B cell (primary cell): ENCODE measurements around the gene GRID1. TPM values are rescaled to one million over a fixed set of nuclear protein-coding genes. Genes with fewer than 3 reads are reported as not detected.

Experiments
- ATAC-seq: fragments of 200-7000 bp; cut with Tn5 transposase; one replicate; pipeline ENCODE4 v1.10.0; 2021; ENCODE audit warnings: low read depth, mild to moderate bottlenecking, moderate number of reproducible peaks, moderate library complexity
- CTCF ChIA-PET: fragments of 350-600 bp; sonication (Branson Sonifier 250); formaldehyde crosslinking; loops from one replicate; lab custom pipeline; 2021; ENCODE audit warnings: antibody characterized with exemption, inconsistent platforms; lab: Charles Lee
- POLR2A ChIA-PET: fragments of 350-600 bp; sonication (Branson Sonifier 250); formaldehyde crosslinking; loops from one replicate; lab custom pipeline; 2021; ENCODE audit warnings: antibody characterized with exemption; lab: Charles Lee
- DNase-seq: peaks from one replicate; pipeline ENCODE4 v3.0.0; 2013
- H2AFZ ChIP-seq: 2 replicates; pipeline ENCODE4 v1.6.1; 2012; ENCODE audit warnings: mild to moderate bottlenecking, low read depth, low read length; ENCODE audit not compliant: insufficient read depth, poor library complexity, severe bottlenecking
- H3K27ac ChIP-seq, 2 donors: 1 replicate in 1 of 2; 2 replicates in 1 of 2; pipeline ENCODE4 v1.5.1; 2012 to 2013; ENCODE audit warnings: low read length in 2 of 2, mild to moderate bottlenecking in 2 of 2, moderate library complexity in 1 of 2
- H3K27me3 ChIP-seq, 4 experiments: fragments of 200-600 bp in 1 of 4; sonication (generic) in 1 of 4; replicated peaks in 1 of 4; 1 replicate in 2 of 4; 2 replicates in 2 of 4; pipeline versions ENCODE4 v1.6.1 to v1.7.0; 2013 to 2016; ENCODE audit warnings: low read length in 3 of 4, mild to moderate bottlenecking in 2 of 4, mixed read lengths in 1 of 4, moderate library complexity in 1 of 4; ENCODE audit not compliant: insufficient read depth in 4 of 4, control insufficient read depth in 3 of 4; ENCODE audit errors: control extremely low read depth in 1 of 4
- H3K36me3 ChIP-seq, 2 experiments: replicated peaks in 1 of 2; 1 replicate in 1 of 2; 2 replicates in 1 of 2; pipeline versions ENCODE4 v1.6.1 to v1.7.1; 2013; ENCODE audit warnings: low read length in 1 of 2; ENCODE audit not compliant: insufficient read depth in 2 of 2, control insufficient read depth in 1 of 2; ENCODE audit errors: control extremely low read depth in 1 of 2, extremely low read depth in 1 of 2
- H3K4me1 ChIP-seq, 2 donors: fragments of 200-600 bp in 1 of 2; sonication (generic) in 1 of 2; 1 replicate in 1 of 2; 2 replicates in 1 of 2; pipeline versions ENCODE4 v1.5.1 to v1.6.1; 2013 to 2017; ENCODE audit warnings: low read length in 2 of 2; ENCODE audit not compliant: control insufficient read depth in 2 of 2, insufficient read depth in 2 of 2
- H3K4me2 ChIP-seq: replicated peaks from 2 replicates; pipeline ENCODE3; 2012; ENCODE audit warnings: mild to moderate bottlenecking, low read depth, low read length; ENCODE audit not compliant: poor library complexity, severe bottlenecking
- H3K4me3 ChIP-seq, 5 experiments: fragments of 200-600 bp in 1 of 5; sonication (generic) in 1 of 5; 1 replicate in 3 of 5; 2 replicates in 2 of 5; pipeline versions ENCODE4 v1.5.1 to v1.7.0; 2011 to 2016; ENCODE audit warnings: low read length in 4 of 5, mild to moderate bottlenecking in 4 of 5, low read depth in 2 of 5, control low read depth in 1 of 5, moderate library complexity in 1 of 5; ENCODE audit not compliant: insufficient read depth in 1 of 5; ENCODE audit errors: control extremely low read depth in 1 of 5, extremely low read depth in 1 of 5
- H3K79me2 ChIP-seq: fragments of 200-600 bp; sonication (generic); one replicate; pipeline ENCODE4 v1.6.0; 2016; ENCODE audit warnings: low read length; ENCODE audit not compliant: control insufficient read depth, insufficient read depth
- H3K9ac ChIP-seq: fragments of 200-600 bp; sonication (generic); 2 replicates; pipeline ENCODE4 v1.6.1; 2017; ENCODE audit warnings: mild to moderate bottlenecking, low read length, moderate library complexity
- H3K9me3 ChIP-seq, 3 donors: one replicate each; pipeline versions ENCODE4 v1.6.1 to v1.7.1; 2013; ENCODE audit warnings: low read length in 2 of 3; ENCODE audit not compliant: control insufficient read depth in 2 of 3, insufficient read depth in 1 of 3; ENCODE audit errors: control extremely low read depth in 1 of 3
- H4K20me1 ChIP-seq: 2 replicates; pipeline ENCODE4 v1.6.0; 2012; ENCODE audit warnings: mild to moderate bottlenecking, low read length; ENCODE audit not compliant: insufficient read depth, control insufficient read depth, poor library complexity, severe bottlenecking
- H3K27ac Mint-ChIP-seq: one replicate; pipeline ENCODE4 v1.8.0; 2021; ENCODE audit warnings: mixed read lengths
- H3K27me3 Mint-ChIP-seq: one replicate; pipeline ENCODE4 v1.8.0; 2021; ENCODE audit warnings: mixed read lengths
- H3K4me1 Mint-ChIP-seq: one replicate; pipeline ENCODE4 v1.8.0; 2021; ENCODE audit warnings: mixed read lengths
- H3K4me3 Mint-ChIP-seq: one replicate; pipeline ENCODE4 v1.8.0; 2021; ENCODE audit warnings: mixed read lengths
- H3K9me3 Mint-ChIP-seq: one replicate; pipeline ENCODE4 v1.8.0; 2022; ENCODE audit warnings: mixed read lengths; ENCODE audit not compliant: insufficient read depth
- CTCF ChIP-seq: fragments of 200-600 bp; IDR thresholded peaks from one replicate; pipeline ENCODE4 v1.8.0; 2022; ENCODE audit warnings: antibody characterized with exemption, mild to moderate bottlenecking
- EZH2 ChIP-seq: IDR thresholded peaks from 2 replicates; pipeline ENCODE4 v1.6.1; 2012; ENCODE audit warnings: borderline replicate concordance, low read depth, mild to moderate bottlenecking, moderate library complexity, low read length; ENCODE audit not compliant: insufficient read depth, poor library complexity, severe bottlenecking
- WGBS: methylation state at CpG from one replicate; pipeline ENCODE4 v1.1.5; 2013; ENCODE audit warnings: missing lambda C conversion rate; ENCODE audit not compliant: insufficient coverage; 5-methylcytosine and 5-hydroxymethylcytosine counted together
- intact Hi-C: fragments of 100-400 bp; cut with micrococcal nuclease; formaldehyde crosslinking; loops from one replicate; pipeline ENCODE4 v1.10.0; 2022
- polyA plus RNA-seq: library from polyadenylated mRNA; depleted of rRNA; stranded (reverse); fragments of >200 nt; gene quantifications from 2 replicates; pipeline ENCODE4 v1.2.3, GENCODE V29; 2012
- total RNA-seq, 2 donors: library from RNA; stranded (reverse); fragments of 120-200 nt in 1 of 2; gene quantifications; 1 replicate in 1 of 2; 2 replicates in 1 of 2; pipeline versions ENCODE4 v1.2.3 to v1.2.4, GENCODE V29; 2013 to 2022

Gene GRID1
- total and polyA plus RNA-seq, 2 donors (not counting 1 experiment from before 2014, with no cell fraction given), result not detected

- intact Hi-C loops, result no loop called here
- POLR2A ChIA-PET, result no interaction called here
- Histone ChIP-seq H3K4me3 (no peak overlapping the region), H3K4me2 (no peak overlapping the region), H3K27me3 (no peaks in the 10 kb centered on the region), H2AFZ (no peak overlapping the region), H3K9me3 (no peaks in the 10 kb centered on the region), H3K9ac (no peak overlapping the region), H3K27ac (no peak overlapping the region), H3K36me3 (no peaks in the 10 kb centered on the region), H3K79me2 (no peaks in the 10 kb centered on the region), H4K20me1 (no peaks in the 10 kb centered on the region), H3K4me1 (no peaks in the 10 kb centered on the region)
- CTCF ChIA-PET, result no interaction called here
- Mint-ChIP-seq H3K9me3 (no peaks in the 10 kb centered on the region), H3K27ac (no peak overlapping the region), H3K27me3 (peaks cover 3% of the 10 kb centered on the region), H3K4me3 (no peak overlapping the region), H3K4me1 (no peaks in the 10 kb centered on the region)
- ATAC-seq, result no peak
- 51% methylated on average over 7 of the region's 10 CpGs for WGBS
- TF ChIP-seq EZH2, result no peak
- DNase-seq, result no peak
These were observed 141.4 kb downstream of the GRID1 start for GRCh38 chr10:86225103-86225782.

- H3K4me3 ChIP-seq, result no peak overlapping the region
- H3K4me1 ChIP-seq, result no peaks in the 10 kb centered on the region
- H2AFZ ChIP-seq, result no peak overlapping the region
- Mint-ChIP-seq H3K9me3 (no peaks in the 10 kb centered on the region), H3K4me1 (no peaks in the 10 kb centered on the region), H3K27ac (no peak overlapping the region), H3K27me3 (peaks cover 3% of the 10 kb centered on the region), H3K4me3 (no peak overlapping the region)
- CTCF ChIA-PET, result no interaction called here
- H3K9ac ChIP-seq, result no peak overlapping the region
- H3K9me3 ChIP-seq, result no peaks in the 10 kb centered on the region
- ATAC-seq (no peak), DNase-seq (no peak)
- H3K27ac ChIP-seq, result no peak overlapping the region
- intact Hi-C loops, result no loop called here
- POLR2A ChIA-PET, result no interaction called here
- no peaks in the 10 kb centered on the region for H3K27me3 ChIP-seq
- TF ChIP-seq CTCF (no peak), EZH2 (no peak)
- no peaks in the 10 kb centered on the region for H3K79me2 ChIP-seq
- H3K36me3 ChIP-seq, result no peaks in the 10 kb centered on the region
- no peaks in the 10 kb centered on the region for H4K20me1 ChIP-seq
- WGBS, result 54% methylated on average over 3 of the region's 8 CpGs
- H3K4me2 ChIP-seq, result no peak overlapping the region
These were observed 142.1 kb downstream of the GRID1 start for GRCh38 chr10:86224354-86225102.
